ENCODE measurements around the gene RBM44.

DNA sequence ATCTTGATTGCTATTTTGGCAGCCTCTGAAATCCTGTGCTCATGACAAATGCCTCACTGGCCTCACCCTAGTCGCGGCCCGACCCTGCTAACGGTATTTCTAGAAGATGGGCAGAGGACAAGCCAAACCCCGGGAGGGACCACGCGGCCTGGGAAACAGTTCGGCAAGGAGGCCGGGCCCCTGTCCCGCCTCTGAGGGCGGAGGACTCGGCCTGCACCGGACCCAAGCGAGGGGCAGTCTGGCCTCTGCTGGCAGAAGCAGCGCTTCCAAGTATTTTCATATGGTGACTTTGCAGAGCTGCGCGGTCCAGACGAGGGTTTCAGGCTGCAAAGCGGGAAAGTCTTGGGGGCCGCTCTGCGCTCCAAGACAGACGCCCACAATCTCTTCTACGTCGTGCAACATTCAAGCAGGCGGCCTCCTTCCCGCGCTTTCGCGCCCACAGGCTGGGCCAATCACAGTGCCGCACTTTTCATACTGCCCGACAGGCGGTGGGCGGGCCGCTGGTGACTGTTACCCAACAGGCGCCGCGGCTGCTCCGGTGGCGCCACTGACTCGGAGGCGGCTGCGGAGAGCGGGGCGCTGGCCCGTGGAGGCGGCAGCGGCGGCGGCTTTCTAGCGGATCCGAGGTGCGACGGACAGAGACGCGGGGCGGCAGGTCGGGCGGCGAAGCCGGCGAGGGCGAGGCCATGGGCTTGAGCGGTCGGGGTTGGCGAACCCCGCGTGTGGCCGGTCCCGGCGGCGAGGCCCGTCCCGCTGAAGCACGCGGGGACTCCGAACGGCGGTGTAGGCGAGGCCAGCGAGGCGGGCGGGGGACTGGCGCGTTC lies at the start of gene RBM44:
- TF ChIP-seq, protein P1, sequence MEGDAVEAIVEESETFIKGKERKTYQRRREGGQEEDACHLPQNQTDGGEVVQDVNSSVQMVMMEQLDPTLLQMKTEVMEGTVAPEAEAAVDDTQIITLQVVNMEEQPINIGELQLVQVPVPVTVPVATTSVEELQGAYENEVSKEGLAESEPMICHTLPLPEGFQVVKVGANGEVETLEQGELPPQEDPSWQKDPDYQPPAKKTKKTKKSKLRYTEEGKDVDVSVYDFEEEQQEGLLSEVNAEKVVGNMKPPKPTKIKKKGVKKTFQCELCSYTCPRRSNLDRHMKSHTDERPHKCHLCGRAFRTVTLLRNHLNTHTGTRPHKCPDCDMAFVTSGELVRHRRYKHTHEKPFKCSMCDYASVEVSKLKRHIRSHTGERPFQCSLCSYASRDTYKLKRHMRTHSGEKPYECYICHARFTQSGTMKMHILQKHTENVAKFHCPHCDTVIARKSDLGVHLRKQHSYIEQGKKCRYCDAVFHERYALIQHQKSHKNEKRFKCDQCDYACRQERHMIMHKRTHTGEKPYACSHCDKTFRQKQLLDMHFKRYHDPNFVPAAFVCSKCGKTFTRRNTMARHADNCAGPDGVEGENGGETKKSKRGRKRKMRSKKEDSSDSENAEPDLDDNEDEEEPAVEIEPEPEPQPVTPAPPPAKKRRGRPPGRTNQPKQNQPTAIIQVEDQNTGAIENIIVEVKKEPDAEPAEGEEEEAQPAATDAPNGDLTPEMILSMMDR (conservative IDR thresholded peaks at IDR 0.05), result no peak
- no peak for TF ChIP-seq EZH2 (IDR thresholded peaks at IDR 0.05; ENCODE audit: low read depth)

Measured in PC-9 (cell line).